Activated CD8-positive, alpha-beta memory T cell treated with anti-CD3 and anti-CD28 coated beads for 1 hour (primary cell): ENCODE measurements around the gene ALDH1L1.
"Not testable (repeated sequence)": the region's sequence is repeated elsewhere in the genome, so short reads cannot be mapped to it uniquely, and the experiment has no call there.

ENCODE experiments used
- DNase-seq, 2 donors: peaks; one replicate each; pipeline ENCODE4 v3.0.0-alpha.2; 2020; ENCODE audit warnings: low read depth in 1 of 2; ENCODE audit errors: extremely low read depth in 1 of 2

ALDH1L1 gene

GRCh38 chr3:126108676-126109050 is 71.7 kb downstream of the ALDH1L1 start:
- DNase-seq = no peak

- DNase-seq = no peak
These were observed 72.3 kb downstream of the ALDH1L1 start for GRCh38 chr3:126107957-126108675.

- no peak for DNase-seq
These were observed 73.0 kb downstream of the ALDH1L1 start for GRCh38 chr3:126107203-126107939.

- DNase-seq = no peak
These were observed 73.8 kb downstream of the ALDH1L1 start for GRCh38 chr3:126106336-126107202.

GRCh38 chr3:126105691-126106187 is 74.6 kb downstream of the ALDH1L1 start:
- no peak for DNase-seq

GRCh38 chr3:126104742-126105605 is 75.4 kb downstream of the ALDH1L1 start:
- DNase-seq = no peak

- DNase-seq = no peak
These were observed 76.3 kb downstream of the ALDH1L1 start for GRCh38 chr3:126104028-126104635.

GRCh38 chr3:126103121-126104027 is 77.0 kb downstream of the ALDH1L1 start:
- no peak for DNase-seq

GRCh38 chr3:126102530-126102951 is 77.8 kb downstream of the ALDH1L1 start:
- DNase-seq = no peak

- no peak for DNase-seq
These were observed 78.4 kb downstream of the ALDH1L1 start for GRCh38 chr3:126102011-126102410.

- no peak for DNase-seq
These were observed 78.8 kb downstream of the ALDH1L1 start for GRCh38 chr3:126101521-126101982.

GRCh38 chr3:126100634-126101301 is 79.6 kb downstream of the ALDH1L1 start:
- no peak for DNase-seq

GRCh38 chr3:126100269-126100633 is 80.1 kb downstream of the ALDH1L1 start:
- no peak for DNase-seq

- no peak for DNase-seq
These were observed 82.0 kb downstream of the ALDH1L1 start for GRCh38 chr3:126098391-126098858.

- DNase-seq = no peak
These were observed 82.6 kb downstream of the ALDH1L1 start for GRCh38 chr3:126097801-126098200.

GRCh38 chr3:126096274-126096673 is 84.1 kb downstream of the ALDH1L1 start:
- not testable (repeated sequence) for DNase-seq

GRCh38 chr3:126092128-126092527 is 88.3 kb downstream of the ALDH1L1 start:
- not testable (repeated sequence) for DNase-seq

- no peak for DNase-seq
These were observed 92.7 kb downstream of the ALDH1L1 start for GRCh38 chr3:126087552-126088175.
